Common myeloid progenitor, CD34-positive (primary cell): ENCODE results near the gene LIPC.

Experiments
- CTCF ChIA-PET: fragments of 350-600 bp; sonication (Branson Sonifier 250); formaldehyde crosslinking; loops from one replicate; lab custom pipeline; 2021; ENCODE audit warnings: antibody characterized with exemption; lab: Charles Lee
- POLR2A ChIA-PET: fragments of 350-600 bp; sonication (Branson Sonifier 250); formaldehyde crosslinking; loops from one replicate; lab custom pipeline; 2021; ENCODE audit warnings: antibody characterized with exemption; lab: Charles Lee
- DNase-seq, 3 donors: peaks; one replicate each; pipeline versions ENCODE4 v3.0.0 to v3.0.0-alpha.2; 2013
- H3K27ac ChIP-seq, 2 experiments: 1 replicate in 1 of 2; 2 replicates in 1 of 2; pipeline ENCODE4 v1.7.0; 2013; ENCODE audit warnings: inconsistent platforms in 2 of 2, low read length in 2 of 2, mild to moderate bottlenecking in 2 of 2, low read depth in 1 of 2, moderate library complexity in 1 of 2; ENCODE audit not compliant: severe bottlenecking in 2 of 2, insufficient read depth in 1 of 2, poor library complexity in 1 of 2
- H3K27me3 ChIP-seq, 5 experiments: replicated peaks in 2 of 5; 1 replicate in 3 of 5; 2 replicates in 2 of 5; pipeline versions ENCODE4 v1.6.1 to v1.7.0; 2013; ENCODE audit warnings: low read length in 4 of 5, mild to moderate bottlenecking in 2 of 5, moderate library complexity in 2 of 5, inconsistent platforms in 1 of 5; ENCODE audit not compliant: insufficient read depth in 5 of 5, control insufficient read depth in 4 of 5
- H3K36me3 ChIP-seq, 4 experiments: 1 replicate in 2 of 4; 2 replicates in 2 of 4; pipeline versions ENCODE4 v1.6.1 to v1.7.0; 2013; ENCODE audit warnings: low read length in 3 of 4, control low read depth in 1 of 4, mild to moderate bottlenecking in 1 of 4; ENCODE audit not compliant: control insufficient read depth in 4 of 4, insufficient read depth in 4 of 4
- H3K4me1 ChIP-seq, 4 experiments: 1 replicate in 3 of 4; 2 replicates in 1 of 4; pipeline versions ENCODE4 v1.6.1 to v1.7.1; 2013; ENCODE audit warnings: low read length in 3 of 4, mild to moderate bottlenecking in 3 of 4, control low read depth in 1 of 4, inconsistent platforms in 1 of 4, moderate library complexity in 1 of 4; ENCODE audit not compliant: control insufficient read depth in 4 of 4, insufficient read depth in 4 of 4; ENCODE audit errors: control extremely low read depth in 1 of 4
- H3K4me3 ChIP-seq, 7 experiments: 1 replicate in 4 of 7; 2 replicates in 3 of 7; pipeline versions ENCODE4 v1.5.1 to v1.7.0; 2013; ENCODE audit warnings: mild to moderate bottlenecking in 7 of 7, low read length in 6 of 7, moderate library complexity in 6 of 7, inconsistent platforms in 2 of 7, low read depth in 2 of 7, control low read depth in 1 of 7; ENCODE audit not compliant: insufficient read depth in 4 of 7, control insufficient read depth in 1 of 7; ENCODE audit errors: extremely low read depth in 1 of 7
- H3K9me3 ChIP-seq, 5 experiments: 1 replicate in 4 of 5; 2 replicates in 1 of 5; pipeline versions ENCODE4 v1.6.1 to v1.7.1; 2013; ENCODE audit warnings: low read length in 4 of 5, mild to moderate bottlenecking in 2 of 5, inconsistent platforms in 1 of 5, low read depth in 1 of 5, moderate library complexity in 1 of 5; ENCODE audit not compliant: control insufficient read depth in 4 of 5, insufficient read depth in 2 of 5; ENCODE audit errors: control extremely low read depth in 1 of 5
- WGBS: methylation state at CpG from one replicate; pipeline ENCODE4 v1.1.5; 2013; ENCODE audit not compliant: insufficient coverage; 5-methylcytosine and 5-hydroxymethylcytosine counted together

The LIPC gene

DNA sequence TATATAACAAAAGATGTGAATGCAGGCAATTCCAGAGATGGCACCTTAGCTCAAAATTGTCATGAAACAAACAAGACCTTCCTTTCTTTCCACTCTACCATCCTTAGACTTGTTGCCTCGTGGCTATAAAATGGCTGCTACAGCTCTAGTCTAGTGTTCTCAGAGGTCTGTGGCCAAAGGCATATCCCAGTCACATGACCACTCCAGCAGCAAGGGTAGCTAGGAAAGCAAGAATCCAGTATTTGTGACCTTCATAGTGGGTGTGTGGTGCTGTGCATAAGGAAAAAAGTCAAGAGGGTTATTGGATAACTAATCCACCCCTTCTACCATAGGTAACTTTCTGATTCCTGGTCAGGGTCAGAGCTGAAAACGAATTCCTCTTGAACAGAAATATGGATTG lies 27.1 kb upstream of the LIPC start:
- ChIA-PET POLR2A (no interaction called here), CTCF (no interaction called here)
- no peak for DNase-seq
- Histone ChIP-seq H3K9me3 (peaks cover 0 to 3% (median 0%) of the 10 kb centered on the region in 5 experiments), H3K4me3 (no peak overlapping the region), H3K27ac (no peak overlapping the region), H3K36me3 (no peaks in the 10 kb centered on the region), H3K4me1 (no peaks in the 10 kb centered on the region), H3K27me3 (no peaks in the 10 kb centered on the region)
- 100% methylated on average over 1 of the region's 2 CpGs for WGBS

DNA sequence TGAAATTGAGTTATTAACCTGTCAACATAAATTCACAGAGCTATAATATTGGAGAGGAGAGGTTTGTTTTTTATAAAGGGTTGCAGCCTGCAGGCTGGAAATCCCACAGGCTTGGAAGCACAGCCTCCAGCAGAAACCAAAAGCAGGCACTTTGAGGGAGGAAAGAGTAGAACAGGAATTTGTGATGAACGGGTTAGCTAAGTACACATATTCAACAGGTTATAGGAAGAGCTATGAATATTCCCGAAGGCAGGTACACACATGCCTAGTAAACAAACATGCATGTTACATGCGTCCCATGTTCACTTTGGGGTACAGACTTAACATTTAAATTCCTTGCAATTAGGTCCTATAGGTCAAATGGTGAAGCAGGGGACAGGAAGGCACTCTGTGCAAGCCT lies 25.9 kb upstream of the LIPC start:
- 100% methylated on average over 2 of the region's 3 CpGs for WGBS
- Histone ChIP-seq H3K4me1 (peaks cover 0 to 1% (median 0%) of the 10 kb centered on the region in 4 experiments), H3K36me3 (no peaks in the 10 kb centered on the region), H3K9me3 (no peaks in the 10 kb centered on the region), H3K4me3 (no peak overlapping the region), H3K27me3 (no peaks in the 10 kb centered on the region), H3K27ac (no peak overlapping the region)
- DNase-seq = no peak
- POLR2A ChIA-PET = no interaction called here
- CTCF ChIA-PET = no interaction called here

DNA sequence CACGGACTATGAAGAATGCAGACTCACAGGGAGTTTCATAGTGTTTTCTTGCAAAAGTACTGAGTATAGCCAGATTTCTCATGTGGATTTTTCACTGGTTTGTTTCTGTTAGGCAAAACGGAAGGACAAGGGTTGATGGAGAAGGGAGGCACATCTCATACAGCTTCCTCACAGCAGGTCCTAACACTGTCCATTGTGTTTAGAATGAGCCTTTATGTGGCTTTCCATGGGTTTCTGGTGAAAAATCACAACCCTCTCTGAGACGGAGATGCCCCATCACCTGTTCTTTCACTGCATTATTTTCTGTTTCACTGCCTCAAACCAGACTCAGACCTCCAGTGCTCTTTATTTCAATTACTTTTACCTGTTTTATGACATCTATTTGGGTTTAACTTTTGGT lies 25.0 kb upstream of the LIPC start:
- DNase-seq = no peak
- ChIA-PET POLR2A (no interaction called here), CTCF (no interaction called here)
- Histone ChIP-seq H3K36me3 (no peaks in the 10 kb centered on the region), H3K27me3 (no peaks in the 10 kb centered on the region), H3K4me3 (no peak overlapping the region), H3K9me3 (no peaks in the 10 kb centered on the region), H3K4me1 (peaks cover 0 to 2% (median 0%) of the 10 kb centered on the region in 4 experiments), H3K27ac (no peak overlapping the region)
- 100% methylated on average over 2 of the region's 3 CpGs for WGBS

DNA sequence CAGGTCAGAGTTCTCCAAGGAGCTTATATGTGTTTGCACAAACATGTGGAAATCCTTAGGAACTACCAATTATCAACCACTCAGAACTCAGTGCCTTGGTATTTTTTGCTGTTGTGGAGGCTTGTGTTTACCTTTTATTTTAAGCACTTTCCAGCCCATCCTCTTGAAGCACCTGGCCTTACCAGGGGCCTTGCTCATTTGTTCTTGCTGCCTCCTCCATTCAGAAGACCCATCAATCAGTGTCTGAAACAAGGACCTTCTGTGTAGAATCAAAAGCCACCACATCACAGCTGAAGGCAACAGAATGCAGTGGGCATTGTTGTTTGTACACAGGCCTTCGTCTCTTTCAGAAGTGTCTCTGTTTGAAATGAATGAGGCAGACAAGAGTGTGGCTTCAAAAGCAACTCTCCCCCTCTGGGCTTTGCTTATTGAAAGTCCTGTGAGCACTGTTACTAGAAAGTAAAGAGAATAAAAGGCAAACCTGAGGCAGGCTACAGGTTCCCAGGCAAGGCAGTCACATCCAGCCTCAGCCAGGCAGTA lies 24.5 kb upstream of the LIPC start:
- POLR2A ChIA-PET = no interaction called here
- CTCF ChIA-PET = no interaction called here
- 100% methylated on average over 1 of the region's 1 CpG for WGBS

DNA sequence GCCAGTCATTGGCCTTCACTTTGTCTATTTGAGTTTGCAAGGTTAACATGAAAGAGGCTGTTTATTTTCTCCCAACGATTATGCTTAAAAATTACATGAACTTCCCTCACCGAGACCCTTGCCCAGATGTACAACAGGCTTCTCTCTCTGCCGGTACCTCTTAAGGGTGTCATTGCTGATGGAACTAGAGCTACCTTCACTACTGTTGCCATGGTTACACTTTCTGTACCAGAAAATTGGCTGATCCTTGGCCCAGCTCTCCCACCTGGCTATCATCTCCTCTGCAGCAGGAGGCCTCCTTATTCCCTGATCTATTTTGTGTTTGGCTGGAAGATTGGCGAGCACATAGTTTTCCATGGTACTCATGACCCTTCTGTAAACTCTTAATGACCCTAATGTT lies 24.0 kb upstream of the LIPC start:
- Histone ChIP-seq H3K4me1 (peaks cover 0 to 2% (median 0%) of the 10 kb centered on the region in 4 experiments), H3K36me3 (no peaks in the 10 kb centered on the region), H3K27me3 (no peaks in the 10 kb centered on the region), H3K9me3 (no peaks in the 10 kb centered on the region), H3K4me3 (no peak overlapping the region), H3K27ac (no peak overlapping the region)
- DNase-seq = no peak
- 94% methylated on average over 3 of the region's 4 CpGs for WGBS
- POLR2A ChIA-PET = no interaction called here
- CTCF ChIA-PET = no interaction called here

More for the DNA sequence above, 24.5 kb upstream of the LIPC start:
- H3K4me1 ChIP-seq = peaks cover 0 to 2% (median 0%) of the 10 kb centered on the region in 4 experiments
- no peaks in the 10 kb centered on the region for H3K36me3 ChIP-seq
- no peak for DNase-seq
- no peaks in the 10 kb centered on the region for H3K9me3 ChIP-seq
- H3K4me3 ChIP-seq = no peak overlapping the region
- H3K27me3 ChIP-seq = no peaks in the 10 kb centered on the region
- H3K27ac ChIP-seq = no peak overlapping the region

DNA sequence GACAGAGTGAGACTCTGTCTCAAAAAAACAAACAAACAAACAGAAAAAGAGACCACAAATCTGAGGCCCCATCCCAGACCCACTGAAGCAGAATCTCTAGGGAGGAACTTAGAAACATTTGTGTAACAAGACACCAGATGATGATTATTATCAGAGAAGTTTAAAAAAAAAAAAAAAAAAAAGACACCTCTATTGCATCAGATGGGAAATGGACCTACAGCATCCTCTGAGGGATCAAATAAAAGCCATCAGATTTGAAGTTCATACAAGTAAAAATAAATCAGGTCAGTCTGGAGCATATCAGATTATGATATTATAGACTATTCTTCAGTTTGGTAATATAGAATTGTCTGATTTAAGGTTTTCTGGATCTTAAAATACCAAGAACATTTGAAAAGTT lies 21.9 kb upstream of the LIPC start:
- peak overlapping the region in 2 of 7 experiments; percentile 44 to 73 for H3K4me3 ChIP-seq
- CTCF ChIA-PET = no interaction called here

DNA sequence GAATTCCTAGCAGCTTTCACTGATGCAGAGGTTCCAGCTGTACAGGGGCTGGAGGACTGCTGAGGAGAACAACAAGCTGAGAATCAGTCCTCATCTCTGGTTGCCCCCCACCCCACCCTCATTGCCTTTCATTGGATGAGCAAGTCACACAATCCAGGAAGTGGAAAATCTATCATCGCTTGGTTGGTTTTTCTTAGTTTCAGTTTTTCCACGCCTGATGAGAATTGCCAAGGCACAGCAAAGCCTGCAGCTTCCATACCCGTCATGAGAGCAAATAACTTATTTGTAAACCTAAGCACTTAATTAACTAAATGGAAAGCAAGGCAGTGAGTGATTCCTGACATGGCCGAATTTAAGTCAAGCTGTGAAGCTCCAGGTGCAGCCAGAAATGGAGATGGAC lies 21.4 kb upstream of the LIPC start:
- H3K4me3 ChIP-seq = peak overlapping the region in 4 of 7 experiments; percentile 25 to 73 (median 36)
- H3K36me3 ChIP-seq = no peaks in the 10 kb centered on the region
- peak; percentile 26 to 66 (median 44) for DNase-seq
- H3K9me3 ChIP-seq = no peaks in the 10 kb centered on the region
- peaks cover 0 to 2% (median 0%) of the 10 kb centered on the region in 4 experiments for H3K4me1 ChIP-seq
- ChIA-PET CTCF (interaction anchor here (0.7 kb wide), 1 partner anchor 100 kb away, joined by 3 read pairs; no protein-coding TSS in a partner anchor), POLR2A (no interaction called here)
- peak overlapping the region in 1 of 2 experiments; percentile 38 for H3K27ac ChIP-seq
- H3K27me3 ChIP-seq = no peaks in the 10 kb centered on the region
- 40% methylated on average over 3 of the region's 4 CpGs for WGBS

More for the DNA sequence above, 21.9 kb upstream of the LIPC start:
- H3K36me3 ChIP-seq = no peaks in the 10 kb centered on the region
- DNase-seq = peak in 1 of 3 donors; percentile 2
- peaks cover 0 to 2% (median 0%) of the 10 kb centered on the region in 4 experiments for H3K4me1 ChIP-seq
- POLR2A ChIA-PET = interaction anchor here (0.6 kb wide), 1 partner anchor 474 kb away, joined by 4 read pairs; no protein-coding TSS in a partner anchor
- no peaks in the 10 kb centered on the region for H3K27me3 ChIP-seq
- H3K9me3 ChIP-seq = no peaks in the 10 kb centered on the region
- no peak overlapping the region for H3K27ac ChIP-seq
